CD1c-positive myeloid dendritic cell (primary cell): ENCODE results near the gene KRTAP5-1.
"Not testable (repeated sequence)": the region's sequence is repeated elsewhere in the genome, so short reads cannot be mapped to it uniquely, and the experiment has no call there.

Experiments
- DNase-seq: peaks from one replicate; pipeline ENCODE4 v3.0.0-alpha.2; 2016; ENCODE audit errors: extremely low spot score

Gene KRTAP5-1

GRCh38 chr11:1601663-1602062 is 16.6 kb upstream of the KRTAP5-1 start:
- not testable (repeated sequence) for DNase-seq

GRCh38 chr11:1600626-1601025 is 15.5 kb upstream of the KRTAP5-1 start:
- DNase-seq = no peak

- DNase-seq = no peak
Measured at GRCh38 chr11:1598816-1599215, 13.7 kb upstream of the KRTAP5-1 start.

- not testable (repeated sequence) for DNase-seq
Measured at GRCh38 chr11:1598406-1598805, 13.3 kb upstream of the KRTAP5-1 start.

GRCh38 chr11:1597994-1598380 is 12.9 kb upstream of the KRTAP5-1 start, which contains the start of gene KRTAP5-2:
Gene KRTAP5-2 (minus strand): TSS chr11:1598294. CDS start chr11:1598250, 44 bp downstream.
- DNase-seq = no peak

GRCh38 chr11:1597331-1597993 is 12.4 kb upstream of the KRTAP5-1 start:
- no peak for DNase-seq

- not testable (repeated sequence) for DNase-seq
Measured at GRCh38 chr11:1596576-1597121, 11.6 kb upstream of the KRTAP5-1 start.

GRCh38 chr11:1595994-1596575 is 11.0 kb upstream of the KRTAP5-1 start:
- not testable (repeated sequence) for DNase-seq

DNA sequence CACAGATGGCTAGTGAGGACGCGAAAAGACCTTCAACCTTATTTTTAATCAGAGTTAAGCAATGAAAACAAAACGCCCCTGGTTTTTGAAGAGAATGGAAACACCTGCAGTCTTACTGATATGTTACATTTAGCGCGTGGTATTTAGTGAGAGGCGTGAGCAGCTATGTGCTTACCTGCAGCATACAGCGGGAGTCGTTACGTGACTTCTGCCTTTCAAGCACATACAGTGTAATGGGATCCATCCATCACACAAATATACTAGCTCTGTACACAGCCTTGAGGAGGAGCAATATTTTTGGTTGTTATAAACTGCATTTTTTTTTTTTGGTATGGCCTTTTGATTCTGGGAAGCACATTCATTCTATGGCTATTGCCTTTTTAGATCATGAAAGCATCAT is 7.5 kb upstream of the KRTAP5-1 start:
- DNase-seq = no peak

GRCh38 chr11:1589996-1590395 is 4.9 kb upstream of the KRTAP5-1 start:
- no peak for DNase-seq

DNA sequence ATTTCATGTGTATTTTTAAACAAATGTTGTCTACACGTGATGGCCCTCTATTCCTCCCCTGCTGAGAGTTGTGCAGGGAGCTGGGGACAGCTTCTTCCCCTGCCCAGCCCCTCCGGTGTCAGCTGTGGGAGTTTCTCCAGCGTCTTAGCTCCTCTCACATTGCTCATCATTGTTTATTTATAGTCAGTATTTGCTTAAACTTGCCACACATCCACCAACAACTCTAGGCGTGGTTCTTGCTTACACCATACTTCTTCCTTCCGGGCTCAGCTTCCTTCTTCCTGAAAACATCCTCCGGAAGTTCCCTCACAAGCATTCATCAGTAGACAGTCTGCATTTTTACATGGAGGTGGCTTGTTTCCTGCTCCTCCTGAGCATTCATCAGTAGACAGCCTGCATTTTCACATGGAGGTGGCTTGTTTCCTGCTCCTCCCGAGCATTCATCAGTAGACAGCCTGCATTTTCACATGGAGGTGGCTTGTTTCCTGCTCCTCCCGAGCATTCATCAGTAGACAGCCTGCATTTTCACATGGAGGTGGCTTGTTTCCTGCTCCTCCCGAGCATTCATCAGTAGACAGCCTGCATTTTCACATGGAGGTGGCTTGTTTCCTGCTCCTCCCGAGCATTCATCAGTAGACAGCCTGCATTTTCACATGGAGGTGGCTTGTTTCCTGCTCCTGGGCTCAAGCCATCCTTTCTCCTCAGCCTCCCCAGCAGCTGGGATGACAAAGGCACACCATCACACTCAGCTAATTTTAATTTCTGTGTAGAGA is 4.3 kb upstream of the KRTAP5-1 start:
- peak; percentile 65 for DNase-seq

GRCh38 chr11:1586699-1587098 is 1.6 kb upstream of the KRTAP5-1 start:
- DNase-seq = no peak

GRCh38 chr11:1582909-1583308 is 2.2 kb downstream of the KRTAP5-1 start:
- DNase-seq = not testable (repeated sequence)

DNA sequence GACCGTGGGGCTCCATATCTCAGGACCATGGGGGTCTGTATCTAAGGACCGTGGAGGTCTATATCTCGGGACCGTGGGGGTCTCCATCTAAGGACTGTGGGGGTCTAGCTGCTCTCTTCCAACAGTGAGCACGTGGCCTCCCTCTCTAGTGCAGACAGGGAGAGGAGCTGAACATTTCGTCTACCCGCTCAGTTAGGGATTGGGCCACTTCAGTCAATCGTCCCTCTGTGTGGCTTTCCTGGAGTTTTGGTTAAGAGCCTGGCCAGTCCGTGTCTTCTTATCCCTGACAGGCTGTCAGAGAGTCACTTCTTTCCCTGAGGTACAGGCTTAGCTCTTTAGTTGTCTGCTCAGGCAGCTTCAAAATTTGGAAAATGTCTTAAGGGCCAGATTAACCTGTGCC is 3.1 kb downstream of the KRTAP5-1 start:
- DNase-seq = no peak

GRCh38 chr11:1576825-1577224 is 8.3 kb downstream of the KRTAP5-1 start:
- DNase-seq = no peak

DNA sequence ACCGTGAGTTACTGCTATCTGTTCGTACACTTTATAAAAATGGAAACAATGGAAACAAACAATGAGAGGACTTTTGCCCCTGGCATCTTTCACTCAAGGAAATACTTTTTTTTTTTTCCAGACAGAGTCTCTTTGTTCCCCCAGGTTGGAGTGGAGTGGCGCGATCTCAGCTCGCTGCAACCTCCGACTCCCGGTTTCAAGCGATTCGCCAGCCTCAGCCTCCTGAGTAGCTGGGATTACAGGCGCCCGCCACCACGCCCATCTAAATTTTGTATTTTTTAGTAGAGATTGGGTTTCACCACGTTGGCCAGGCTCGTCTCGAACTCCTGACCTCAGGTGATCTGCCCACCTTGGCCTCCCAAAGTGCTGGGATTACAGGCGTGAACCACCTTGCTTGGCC is 9.3 kb downstream of the KRTAP5-1 start:
- DNase-seq = not testable (repeated sequence)

- no peak for DNase-seq
Measured at GRCh38 chr11:1574933-1575242, 10.2 kb downstream of the KRTAP5-1 start.

GRCh38 chr11:1574238-1574932 is 10.7 kb downstream of the KRTAP5-1 start:
- peak; percentile 66 for DNase-seq

DNA sequence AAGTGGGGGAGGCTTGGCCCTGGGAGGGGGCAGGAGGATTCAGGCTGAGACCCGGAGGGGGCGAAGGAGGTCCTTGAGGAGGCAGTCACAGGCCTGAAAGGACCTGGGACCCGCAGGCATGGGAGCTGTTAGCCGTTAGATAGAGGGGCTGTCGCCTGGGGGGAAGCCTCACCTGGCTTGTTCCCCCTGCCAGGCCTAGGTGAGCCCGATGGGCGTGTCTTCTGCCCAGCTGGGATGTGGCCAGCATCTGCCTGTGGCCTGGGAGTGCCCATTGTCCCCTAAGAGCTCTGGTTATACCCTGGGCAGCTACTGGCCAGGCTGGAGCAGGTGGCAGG is 11.2 kb downstream of the KRTAP5-1 start:
- DNase-seq = no peak

DNA sequence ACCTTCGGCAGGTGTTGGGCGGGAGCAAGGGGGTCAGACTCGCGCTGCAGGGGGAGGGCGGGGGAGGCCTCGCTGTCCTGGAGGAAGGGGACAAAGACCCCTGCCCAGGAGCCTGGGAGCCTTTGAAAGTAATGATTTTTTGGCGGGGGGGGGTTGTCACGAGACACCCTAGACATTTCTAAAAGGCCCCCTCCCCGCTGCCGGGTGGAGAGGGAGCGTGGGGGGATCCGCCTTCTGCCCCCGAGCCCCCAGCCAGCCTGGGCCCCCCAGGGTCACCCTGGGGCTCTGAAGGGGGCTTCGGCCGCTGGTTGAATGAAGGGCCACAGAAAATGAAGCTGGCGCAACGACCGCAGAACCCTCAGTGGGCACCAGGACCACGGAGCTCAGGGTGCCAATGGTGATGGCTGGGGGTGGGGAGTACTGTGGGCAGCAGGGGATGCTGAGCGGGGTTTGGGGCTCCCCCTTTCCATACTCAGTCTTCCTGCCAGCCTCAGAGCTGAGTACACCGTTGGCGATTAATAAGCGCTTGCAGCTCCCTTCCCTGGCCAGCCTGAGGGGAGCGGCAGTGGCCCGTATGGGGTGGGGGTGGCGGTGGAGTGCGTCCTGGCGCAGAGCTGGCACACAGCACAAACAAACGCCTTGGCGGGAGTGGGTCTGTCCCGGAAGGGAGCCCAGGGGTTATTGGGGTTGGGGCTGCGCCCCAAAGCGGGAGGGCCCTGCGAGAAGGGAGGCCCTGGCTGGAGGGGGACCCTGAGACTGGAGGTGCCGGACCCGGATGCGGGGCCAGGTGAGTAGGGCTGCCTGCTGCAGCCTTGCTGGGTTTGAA is 11.8 kb downstream of the KRTAP5-1 start:
- no peak for DNase-seq
